PC-3 (cell line): ENCODE data around the gene NEDD4L.

ENCODE experiments used
- CTCF ChIP-seq: fragments of 300-600 bp; sonication (generic); conservative IDR thresholded peaks from 2 replicates; pipeline ENCODE4 v1.5.1; 2017; ENCODE audit warnings: antibody characterized with exemption, low read depth, mild to moderate bottlenecking, low read length
- EZH2 ChIP-seq: fragments of 300-600 bp; sonication (generic); IDR thresholded peaks from one replicate; pipeline ENCODE4 v1.6.1; 2017; ENCODE audit warnings: antibody characterized with exemption, mild to moderate bottlenecking, low read length; ENCODE audit not compliant: unreplicated experiment
- EZH2phosphoT487 ChIP-seq: fragments of 300-600 bp; sonication (generic); IDR thresholded peaks from 2 replicates; pipeline ENCODE4 v1.6.1; 2018; ENCODE audit warnings: mild to moderate bottlenecking, antibody characterized with exemption, low read length, borderline replicate concordance

DNA sequence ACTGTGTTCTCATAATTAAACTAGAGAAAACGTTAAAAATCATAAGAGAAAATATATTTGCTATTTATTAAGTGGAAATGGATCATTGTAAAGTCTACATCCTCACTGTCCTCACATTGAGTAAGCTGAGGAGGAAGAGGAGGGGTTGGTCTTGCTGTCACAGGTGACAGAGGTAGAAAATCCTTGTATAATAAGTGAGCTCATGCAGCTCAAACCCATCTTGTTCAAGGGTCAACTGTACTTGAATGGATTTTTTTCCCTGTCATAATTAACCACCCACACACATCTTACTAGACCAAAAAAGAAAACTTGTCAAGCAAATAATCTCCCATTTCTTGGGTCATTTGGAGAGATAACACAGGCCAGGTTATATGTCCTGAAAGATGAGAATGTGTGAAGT is 231.2 kb downstream of the NEDD4L start:
- no peak for TF ChIP-seq CTCF
- TF ChIP-seq EZH2, result no peak
- TF ChIP-seq EZH2phosphoT487, result no peak
